Ishikawa (cell line): ENCODE results near the gene SKI.

ENCODE experiments used
- CEBPB ChIP-seq: IDR thresholded peaks from 2 replicates; pipeline ENCODE4 v1.6.1; 2012
- FOXM1 ChIP-seq: IDR thresholded peaks from 2 replicates; pipeline ENCODE4 v1.6.1; 2012; ENCODE audit warnings: low read depth, borderline replicate concordance
- RAD21 ChIP-seq: IDR thresholded peaks from 2 replicates; pipeline ENCODE4 v1.6.1; 2012; ENCODE audit warnings: low read depth
- TEAD4 ChIP-seq: IDR thresholded peaks from 2 replicates; pipeline ENCODE4 v1.6.1; 2012
- TF ChIP-seq, protein P1 (sequence below): IDR thresholded peaks from 2 replicates; pipeline ENCODE4 v1.6.1; 2012

- TF ChIP-seq, protein P1, sequence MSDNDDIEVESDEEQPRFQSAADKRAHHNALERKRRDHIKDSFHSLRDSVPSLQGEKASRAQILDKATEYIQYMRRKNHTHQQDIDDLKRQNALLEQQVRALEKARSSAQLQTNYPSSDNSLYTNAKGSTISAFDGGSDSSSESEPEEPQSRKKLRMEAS = no peak
- TF ChIP-seq TEAD4 (no peak), CEBPB (no peak), FOXM1 (no peak), RAD21 (no peak)
Observed at GRCh38 chr1:2271841-2272655, 43.9 kb downstream of the SKI start.
